GM12891 (cell line): ENCODE measurements around the gene LRRC49.

ENCODE experiments used
- POLR2A ChIP-seq: IDR thresholded peaks from 2 replicates; pipeline ENCODE4 v1.6.1; 2011; ENCODE audit warnings: low read depth, low read length, control low read depth
- POLR2AphosphoS5 ChIP-seq: IDR thresholded peaks from 2 replicates; pipeline ENCODE4 v1.6.1; 2011; ENCODE audit warnings: low read depth, low read length, control low read depth

DNA sequence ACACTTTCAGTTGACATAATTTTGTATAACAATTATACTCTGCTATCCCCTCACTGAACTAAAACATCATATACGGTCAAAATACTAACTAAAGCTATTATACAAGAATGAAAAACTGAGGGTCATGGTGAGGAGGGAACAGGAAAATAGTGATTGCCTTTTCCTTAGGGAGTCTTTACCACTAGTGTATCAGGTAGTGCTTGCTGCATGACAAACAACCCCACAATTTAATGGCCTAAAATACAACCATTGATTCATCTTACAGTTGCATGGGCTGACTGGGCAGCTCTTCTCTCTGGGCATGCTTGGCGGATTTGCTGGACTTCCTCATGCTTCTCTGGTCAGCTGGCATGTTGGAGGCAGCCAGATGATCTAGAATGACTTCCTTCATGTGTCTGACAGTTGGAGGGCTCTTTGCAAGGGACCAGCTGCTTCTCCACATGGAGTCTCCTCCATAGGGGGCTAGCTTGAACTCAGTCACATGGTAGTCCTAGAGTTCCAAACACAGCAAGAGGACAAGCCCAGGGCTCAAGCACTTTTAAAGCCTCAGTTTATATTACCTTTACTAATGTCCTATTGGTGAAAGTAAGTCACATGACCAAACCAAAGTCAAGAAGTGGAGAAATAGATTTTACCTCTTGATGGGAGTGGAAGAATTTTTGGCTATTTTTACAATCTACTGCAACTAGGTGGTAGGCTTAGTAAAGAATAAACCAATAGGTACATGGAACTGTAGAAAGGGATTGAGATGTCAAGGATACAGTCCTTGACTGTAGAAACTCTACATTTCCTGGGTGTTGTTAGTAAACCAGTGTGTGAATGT lies 19.2 kb upstream of the LRRC49 start:
- TF ChIP-seq POLR2AphosphoS5 = no peak
- no peak for TF ChIP-seq POLR2A
